Muscle of leg (tissue), 11 donors: Measurements from ENCODE around the gene PWP1. TPM values are rescaled to one million over a fixed set of nuclear protein-coding genes. Genes with fewer than 3 reads are reported as not detected.
A peak's percentile ranks its signal among the peaks of the same experiment; 100 is the strongest.

Experiments used
- DNase-seq: peaks from one replicate; pipeline ENCODE4 v3.0.0; 2013
- H3K27ac ChIP-seq: one replicate; pipeline ENCODE4 v1.5.1; 2013; ENCODE audit warnings: mild to moderate bottlenecking, low read length, control low read depth
- H3K27me3 ChIP-seq: one replicate; pipeline ENCODE4 v1.6.1; 2013; ENCODE audit warnings: low read length; ENCODE audit not compliant: control insufficient read depth, insufficient read depth
- H3K36me3 ChIP-seq: one replicate; pipeline ENCODE4 v1.6.1; 2013; ENCODE audit warnings: low read length; ENCODE audit not compliant: control insufficient read depth, insufficient read depth
- H3K4me1 ChIP-seq: one replicate; pipeline ENCODE4 v1.6.1; 2013; ENCODE audit warnings: low read length; ENCODE audit not compliant: control insufficient read depth, insufficient read depth
- H3K4me3 ChIP-seq: one replicate; pipeline ENCODE4 v1.5.1; 2013; ENCODE audit warnings: low read length, control low read depth
- H3K9me3 ChIP-seq: replicated peaks from 2 replicates; pipeline ENCODE4 v1.6.1; 2013; ENCODE audit warnings: low read depth, low read length; ENCODE audit not compliant: control insufficient read depth
- WGBS: methylation state at CpG from one replicate; pipeline ENCODE4 v1.1.5; 2013; ENCODE audit warnings: missing lambda C conversion rate; ENCODE audit not compliant: insufficient coverage; 5-methylcytosine and 5-hydroxymethylcytosine counted together
- polyA plus RNA-seq, 8 donors: library from polyadenylated mRNA; unstranded; fragments of 120-200 nt; gene quantifications; one replicate each; pipeline versions ENCODE4 v1.2.1 to v1.2.3, GENCODE V29; 2013; ENCODE audit warnings: inconsistent platforms in 1 of 8, low replicate concordance in 1 of 8; ENCODE audit not compliant: insufficient read length in 8 of 8, insufficient read depth in 1 of 8
- total RNA-seq: library from RNA; stranded (reverse); fragments of 120-200 nt; gene quantifications from one replicate; pipeline ENCODE4 v1.2.4, GENCODE V29; 2013

PWP1 gene
- total and polyA plus RNA-seq, 9 donors = 30.1 to 41.3 (median 33.6) TPM

DNA sequence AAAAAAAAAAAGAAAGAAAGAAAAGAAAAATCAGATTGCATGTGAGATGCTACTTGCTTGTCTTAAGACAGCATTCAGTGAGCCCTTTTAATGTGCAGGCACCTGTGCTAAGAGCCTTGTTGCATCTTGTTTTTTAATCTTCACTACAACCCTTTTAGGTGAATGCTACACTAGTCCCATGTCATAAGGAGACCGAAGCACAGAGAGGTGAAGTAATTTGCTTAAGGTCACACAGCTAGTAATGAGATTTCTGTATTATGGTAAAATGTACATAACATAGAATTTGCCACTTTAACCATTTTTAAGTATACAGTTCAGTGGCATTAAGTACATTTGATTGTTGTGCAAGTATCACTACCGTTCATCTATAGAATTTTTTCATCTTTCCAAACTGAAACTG is 32.1 kb upstream of the PWP1 start:
- no peak for DNase-seq
- H3K36me3 ChIP-seq = peaks cover 3% of the 10 kb centered on the region
- H3K27me3 ChIP-seq = no peaks in the 10 kb centered on the region
- no CpG with 5 or more reads among the region's 2 CpGs for WGBS
- H3K9me3 ChIP-seq = no peaks in the 10 kb centered on the region
- H3K27ac ChIP-seq = no peak overlapping the region
- no peak overlapping the region for H3K4me3 ChIP-seq
- H3K4me1 ChIP-seq = peaks cover 15% of the 10 kb centered on the region

DNA sequence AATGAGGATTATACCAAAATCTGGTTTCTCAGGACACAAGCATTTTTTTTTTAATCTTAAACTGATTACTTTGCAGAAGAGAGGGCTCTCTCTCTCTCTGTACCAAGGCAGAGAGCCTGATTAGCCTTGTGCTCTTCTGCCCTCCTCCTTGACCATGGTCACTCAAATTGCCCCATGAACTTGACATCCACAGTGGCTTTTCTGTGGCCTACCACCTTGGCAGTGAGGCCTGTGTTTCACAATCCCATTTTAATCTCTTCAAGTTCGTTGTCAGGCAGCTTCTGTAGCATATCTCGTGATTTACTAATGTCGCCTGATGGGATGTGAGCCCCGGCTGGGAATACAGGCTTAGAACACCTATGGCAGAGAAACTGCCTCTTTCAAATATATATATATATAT is 30.7 kb upstream of the PWP1 start:
- no CpG with 5 or more reads among the region's 4 CpGs for WGBS
- no peak for DNase-seq
- H3K4me1 ChIP-seq = peaks cover 5% of the 10 kb centered on the region

GRCh38 chr12:107655281-107656065 is 30.1 kb upstream of the PWP1 start:
- 34% methylated on average over 8 of the region's 9 CpGs for WGBS
- Histone ChIP-seq H3K4me3 (no peak overlapping the region), H3K36me3 (peaks cover 3% of the 10 kb centered on the region), H3K4me1 (peaks cover 2% of the 10 kb centered on the region), H3K27me3 (no peaks in the 10 kb centered on the region), H3K9me3 (no peaks in the 10 kb centered on the region), H3K27ac (no peak overlapping the region)
- DNase-seq = peak; percentile 49

More for the DNA sequence above, 30.7 kb upstream of the PWP1 start:
- Histone ChIP-seq H3K27ac (no peak overlapping the region), H3K9me3 (no peaks in the 10 kb centered on the region), H3K4me3 (no peak overlapping the region), H3K36me3 (peaks cover 3% of the 10 kb centered on the region), H3K27me3 (no peaks in the 10 kb centered on the region)

DNA sequence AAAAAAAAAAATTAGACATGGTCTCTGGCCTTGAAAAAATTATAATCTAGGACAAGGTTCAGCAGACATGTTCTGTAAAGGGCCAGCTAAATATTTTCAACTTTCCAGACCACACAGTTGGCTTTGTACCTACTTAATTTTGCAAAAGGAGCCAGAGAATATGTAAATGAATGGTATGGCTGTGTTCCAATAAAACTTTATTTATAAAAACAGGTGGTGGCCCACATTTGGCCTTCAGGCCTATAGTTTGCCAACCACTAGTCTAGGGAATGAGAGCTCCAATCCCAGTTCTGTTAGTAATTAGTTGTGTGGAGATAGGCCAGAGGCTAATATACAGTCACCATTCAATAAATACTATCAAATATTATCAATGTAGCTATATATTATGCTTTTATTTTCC is 29.3 kb upstream of the PWP1 start:
- no peak for DNase-seq
- Histone ChIP-seq H3K27ac (no peak overlapping the region), H3K27me3 (no peaks in the 10 kb centered on the region), H3K4me1 (peaks cover 2% of the 10 kb centered on the region), H3K4me3 (no peak overlapping the region), H3K9me3 (no peaks in the 10 kb centered on the region), H3K36me3 (peaks cover 3% of the 10 kb centered on the region)

- Histone ChIP-seq H3K27me3 (no peaks in the 10 kb centered on the region), H3K4me1 (peaks cover 2% of the 10 kb centered on the region), H3K4me3 (no peak overlapping the region), H3K27ac (no peak overlapping the region), H3K36me3 (peaks cover 3% of the 10 kb centered on the region), H3K9me3 (no peaks in the 10 kb centered on the region)
- 100% methylated on average over 1 of the region's 4 CpGs for WGBS
- no peak for DNase-seq
Measured at GRCh38 chr12:107657133-107657532, 28.5 kb upstream of the PWP1 start.

DNA sequence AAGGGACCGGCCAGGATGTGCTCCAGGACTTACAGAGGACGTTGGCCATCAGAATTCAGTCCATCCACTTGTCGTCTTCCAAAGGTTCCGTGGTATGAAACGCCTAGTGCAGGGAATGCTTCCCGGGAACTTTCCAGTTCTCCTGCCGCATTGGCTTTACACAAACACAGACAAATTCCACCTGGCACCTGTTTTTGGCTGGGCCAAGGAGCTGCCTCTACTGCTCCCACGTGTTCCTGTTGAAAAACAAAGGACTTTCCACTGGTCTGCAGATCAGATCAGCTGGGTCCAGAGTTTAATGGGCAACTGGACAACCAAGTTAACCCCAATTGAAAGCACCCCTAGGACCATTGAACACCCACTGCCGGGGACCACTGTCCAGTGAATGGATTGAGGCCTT is 28.0 kb upstream of the PWP1 start:
- Histone ChIP-seq H3K27me3 (no peaks in the 10 kb centered on the region), H3K9me3 (no peaks in the 10 kb centered on the region), H3K27ac (no peak overlapping the region), H3K36me3 (peaks cover 3% of the 10 kb centered on the region), H3K4me1 (peaks cover 2% of the 10 kb centered on the region), H3K4me3 (no peak overlapping the region)
- no peak for DNase-seq
- 90% methylated on average over 8 of the region's 9 CpGs for WGBS

DNA sequence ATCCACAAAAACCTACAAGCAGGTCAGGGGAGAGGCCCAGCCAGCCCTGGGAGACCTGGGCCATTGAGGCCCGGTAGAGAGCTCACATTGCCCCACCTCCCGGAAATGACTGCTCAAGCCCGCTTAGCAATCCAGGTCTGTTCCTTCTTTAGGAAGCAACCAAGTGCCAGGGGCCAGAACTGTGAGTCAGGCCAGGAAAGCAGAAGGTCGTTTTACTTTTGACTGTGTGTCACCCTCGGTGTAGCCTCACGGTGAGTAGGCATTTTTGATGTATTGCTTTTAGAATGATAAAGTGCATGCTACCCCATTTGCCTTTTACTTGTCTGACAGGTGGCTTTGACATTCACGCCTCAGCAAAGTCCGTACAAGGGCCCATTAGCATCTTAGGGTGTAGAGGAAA is 25.4 kb upstream of the PWP1 start:
- H3K9me3 ChIP-seq = no peaks in the 10 kb centered on the region
- DNase-seq = no peak
- H3K4me1 ChIP-seq = peaks cover under 1% of the 10 kb centered on the region
- H3K4me3 ChIP-seq = no peak overlapping the region
- 73% methylated on average over 6 of the region's 8 CpGs for WGBS
- peaks cover 3% of the 10 kb centered on the region for H3K36me3 ChIP-seq
- H3K27me3 ChIP-seq = peaks cover 2% of the 10 kb centered on the region
- no peak overlapping the region for H3K27ac ChIP-seq

GRCh38 chr12:107660861-107661415 is 24.7 kb upstream of the PWP1 start:
- no peak for DNase-seq
- Histone ChIP-seq H3K27me3 (peaks cover 2% of the 10 kb centered on the region), H3K4me3 (no peak overlapping the region), H3K27ac (no peak overlapping the region), H3K36me3 (peaks cover 3% of the 10 kb centered on the region), H3K4me1 (no peaks in the 10 kb centered on the region), H3K9me3 (no peaks in the 10 kb centered on the region)
- WGBS = 60% methylated on average over 11 of the region's 12 CpGs

- H3K9me3 ChIP-seq = no peaks in the 10 kb centered on the region
- DNase-seq = no peak
- no peak overlapping the region for H3K27ac ChIP-seq
- no CpG with 5 or more reads among the region's 3 CpGs for WGBS
- H3K4me1 ChIP-seq = no peaks in the 10 kb centered on the region
- H3K36me3 ChIP-seq = peaks cover 3% of the 10 kb centered on the region
- H3K27me3 ChIP-seq = peaks cover 2% of the 10 kb centered on the region
- H3K4me3 ChIP-seq = no peak overlapping the region
Measured at GRCh38 chr12:107661830-107662229, 23.8 kb upstream of the PWP1 start.

- Histone ChIP-seq H3K4me3 (no peak overlapping the region), H3K4me1 (no peaks in the 10 kb centered on the region), H3K27me3 (peaks cover 2% of the 10 kb centered on the region), H3K27ac (no peak overlapping the region), H3K36me3 (no peaks in the 10 kb centered on the region), H3K9me3 (no peaks in the 10 kb centered on the region)
- 67% methylated on average over 6 of the region's 6 CpGs for WGBS
- peak; percentile 50 for DNase-seq
Measured at GRCh38 chr12:107662484-107662883, 23.1 kb upstream of the PWP1 start.
